Measurements from ENCODE around the gene ANKZF1.

GRCh38 chr2:219205981-219206327 lies 23.7 kb upstream of the ANKZF1 start:
- TF ChIP-seq CTCF (IDR thresholded peaks at IDR 0.05) = no peak
- TF ChIP-seq REST (IDR thresholded peaks at IDR 0.05; ENCODE audit: insufficient read depth in 1 of 2, low read depth in 2 of 2, low read length in 1 of 2) = no peak
- no peak for TF ChIP-seq POLR2AphosphoS5 (IDR thresholded peaks at IDR 0.05; ENCODE audit: low read depth, low read length)
